Measurements from ENCODE around the gene THRAP3.

GRCh38 chr1:36352125-36352909 lies 128.1 kb downstream of the THRAP3 start:
- TF ChIP-seq EZH2phosphoT487 (IDR thresholded peaks at IDR 0.05; ENCODE audit: insufficient read depth, low read depth) (no peak), EZH2 (IDR thresholded peaks at IDR 0.05; ENCODE audit: insufficient read depth, poor library complexity, severe bottlenecking) (no peak)

Data from GM23248 (cell line).